Measurements from ENCODE around the gene PDE4D. TPM values are rescaled to one million over a fixed set of nuclear protein-coding genes. Genes with fewer than 3 reads are reported as not detected.

The PDE4D gene
- total RNA-seq, 1 donor from 2014 or later = 11.8 TPM

GRCh38 chr5:59741599-59741998 is 151.9 kb downstream of the PDE4D start:
- no peak for TF ChIP-seq CTCF (conservative IDR thresholded peaks at IDR 0.05)
- no peak overlapping the region for H3K27ac Mint-ChIP-seq (ENCODE audit: unreplicated experiment)
- H3K27me3 Mint-ChIP-seq (ENCODE audit: low read depth) = no peaks in the 10 kb centered on the region
- no peaks in the 10 kb centered on the region for H3K36me3 Mint-ChIP-seq (ENCODE audit: low read depth)
- no peaks in the 10 kb centered on the region for H3K4me1 Mint-ChIP-seq
- no peak overlapping the region for H3K4me3 Mint-ChIP-seq
- no peaks in the 10 kb centered on the region for H3K9me3 Mint-ChIP-seq
- no peak for DNase-seq (ENCODE audit: low read depth, low spot score)

GRCh38 chr5:59738024-59738423 is 155.5 kb downstream of the PDE4D start:
- DNase-seq (ENCODE audit: low read depth, low spot score) = no peak
- TF ChIP-seq CTCF (conservative IDR thresholded peaks at IDR 0.05) = no peak
- Mint-ChIP-seq H3K4me3 (no peak overlapping the region), H3K36me3 (ENCODE audit: low read depth) (no peaks in the 10 kb centered on the region), H3K9me3 (no peaks in the 10 kb centered on the region), H3K27ac (ENCODE audit: unreplicated experiment) (no peak overlapping the region), H3K4me1 (peaks cover 11% of the 10 kb centered on the region), H3K27me3 (ENCODE audit: low read depth) (no peaks in the 10 kb centered on the region)

GRCh38 chr5:59732806-59733205 is 160.7 kb downstream of the PDE4D start:
- H3K4me3 Mint-ChIP-seq = no peak overlapping the region
- H3K4me1 Mint-ChIP-seq = peaks cover 41% of the 10 kb centered on the region
- no peaks in the 10 kb centered on the region for H3K27me3 Mint-ChIP-seq (ENCODE audit: low read depth)
- H3K27ac Mint-ChIP-seq (ENCODE audit: unreplicated experiment) = peak overlapping the region; percentile 29
- no peak for DNase-seq (ENCODE audit: low read depth, low spot score)
- no peak for TF ChIP-seq CTCF (conservative IDR thresholded peaks at IDR 0.05)
- H3K9me3 Mint-ChIP-seq = no peaks in the 10 kb centered on the region
- no peaks in the 10 kb centered on the region for H3K36me3 Mint-ChIP-seq (ENCODE audit: low read depth)

- peak overlapping the region; percentile 96 for H3K27ac Mint-ChIP-seq (ENCODE audit: unreplicated experiment)
- H3K4me3 Mint-ChIP-seq = peak overlapping the region; percentile 64
These were observed 161.2 kb downstream of the PDE4D start for GRCh38 chr5:59732301-59732700.

GRCh38 chr5:59731809-59732208 is 161.7 kb downstream of the PDE4D start:
- DNase-seq (ENCODE audit: low read depth, low spot score) = no peak
- no peaks in the 10 kb centered on the region for H3K36me3 Mint-ChIP-seq (ENCODE audit: low read depth)
- H3K4me1 Mint-ChIP-seq = peaks cover 41% of the 10 kb centered on the region
- no peak for TF ChIP-seq CTCF (conservative IDR thresholded peaks at IDR 0.05)
- H3K27me3 Mint-ChIP-seq (ENCODE audit: low read depth) = no peaks in the 10 kb centered on the region
- no peaks in the 10 kb centered on the region for H3K9me3 Mint-ChIP-seq
- H3K4me3 Mint-ChIP-seq = no peak overlapping the region
- H3K27ac Mint-ChIP-seq (ENCODE audit: unreplicated experiment) = peak overlapping the region; percentile 95

More at GRCh38 chr5:59732301-59732700, 161.2 kb downstream of the PDE4D start:
- H3K36me3 Mint-ChIP-seq (ENCODE audit: low read depth) = no peaks in the 10 kb centered on the region
- H3K27me3 Mint-ChIP-seq (ENCODE audit: low read depth) = no peaks in the 10 kb centered on the region
- H3K9me3 Mint-ChIP-seq = no peaks in the 10 kb centered on the region
- peaks cover 41% of the 10 kb centered on the region for H3K4me1 Mint-ChIP-seq
- DNase-seq (ENCODE audit: low read depth, low spot score) = no peak
- TF ChIP-seq CTCF (conservative IDR thresholded peaks at IDR 0.05) = no peak

GRCh38 chr5:59729820-59730219 is 163.7 kb downstream of the PDE4D start:
- Mint-ChIP-seq H3K4me1 (peaks cover 45% of the 10 kb centered on the region), H3K36me3 (ENCODE audit: low read depth) (no peaks in the 10 kb centered on the region), H3K9me3 (no peaks in the 10 kb centered on the region), H3K27ac (ENCODE audit: unreplicated experiment) (no peak overlapping the region), H3K27me3 (ENCODE audit: low read depth) (no peaks in the 10 kb centered on the region), H3K4me3 (no peak overlapping the region)
- TF ChIP-seq CTCF (conservative IDR thresholded peaks at IDR 0.05) = no peak
- DNase-seq (ENCODE audit: low read depth, low spot score) = no peak
